GM23338 (cell line): ENCODE measurements around the gene PYDC2. TPM values are rescaled to one million over a fixed set of nuclear protein-coding genes. Genes with fewer than 3 reads are reported as not detected.
A peak's percentile ranks its signal among the peaks of the same experiment; 100 is the strongest.

ENCODE experiments used
- ATAC-seq: fragments of 200-7000 bp; cut with Tn5 transposase; 3 replicates; pipeline ENCODE4 v1.9.1; 2020
- DNase-seq: peaks from one replicate; pipeline ENCODE4 v3.0.0-alpha.2; 2015; ENCODE audit warnings: low spot score
- H2AFZ ChIP-seq: fragments of 200-600 bp; sonication (generic); 2 replicates; pipeline ENCODE4 v1.8.0; 2016; ENCODE audit warnings: antibody characterized with exemption, mild to moderate bottlenecking, moderate library complexity
- H3F3A ChIP-seq: fragments of 200-600 bp; sonication (generic); replicated peaks from 2 replicates; pipeline ENCODE4 v1.8.0; 2017; ENCODE audit warnings: antibody characterized with exemption, mixed run types, low read depth
- H3K27ac ChIP-seq: fragments of 200-600 bp; sonication (generic); 2 replicates; pipeline ENCODE4 v1.6.1; 2016; ENCODE audit warnings: low read depth
- H3K27me3 ChIP-seq: fragments of 200-600 bp; sonication (generic); 2 replicates; pipeline ENCODE4 v1.8.0; 2016; ENCODE audit warnings: mild to moderate bottlenecking, mixed run types, moderate library complexity; ENCODE audit not compliant: insufficient read depth
- H3K36me3 ChIP-seq: fragments of 200-600 bp; sonication (generic); 2 replicates; pipeline ENCODE4 v1.8.0; 2016; ENCODE audit warnings: mild to moderate bottlenecking; ENCODE audit not compliant: insufficient read depth
- H3K4me1 ChIP-seq: fragments of 200-600 bp; sonication (generic); 2 replicates; pipeline ENCODE4 v1.8.0; 2016; ENCODE audit warnings: mild to moderate bottlenecking, moderate library complexity; ENCODE audit not compliant: insufficient read depth
- H3K4me2 ChIP-seq: fragments of 200-600 bp; sonication (generic); 2 replicates; pipeline ENCODE4 v1.7.1; 2017; ENCODE audit warnings: mixed run types
- H3K4me3 ChIP-seq: fragments of 200-600 bp; sonication (generic); 2 replicates; pipeline ENCODE4 v1.6.1; 2016; ENCODE audit warnings: mixed run types
- H3K79me2 ChIP-seq: fragments of 200-600 bp; sonication (generic); replicated peaks from 2 replicates; pipeline ENCODE4 v1.8.0; 2017; ENCODE audit warnings: mild to moderate bottlenecking; ENCODE audit not compliant: insufficient read depth
- H3K9me2 ChIP-seq: fragments of 200-600 bp; sonication (generic); 2 replicates; pipeline ENCODE4 v1.8.0; 2017; ENCODE audit not compliant: insufficient read depth
- H4K20me1 ChIP-seq: fragments of 200-600 bp; sonication (generic); replicated peaks from 2 replicates; pipeline ENCODE4 v1.8.0; 2017; ENCODE audit warnings: mild to moderate bottlenecking; ENCODE audit not compliant: insufficient read depth
- H3K27ac Mint-ChIP-seq: 2 replicates; pipeline ENCODE4 v1.8.0; 2020; ENCODE audit warnings: inconsistent platforms, mild to moderate bottlenecking, moderate library complexity, mixed read lengths
- H3K27me3 Mint-ChIP-seq: 3 replicates; pipeline ENCODE4 v1.8.0; 2022; ENCODE audit warnings: low read depth, mild to moderate bottlenecking, moderate library complexity, mixed read lengths, inconsistent platforms; ENCODE audit not compliant: insufficient read depth, poor library complexity
- H3K36me3 Mint-ChIP-seq: 3 replicates; pipeline ENCODE4 v1.8.0; 2021; ENCODE audit warnings: low read depth, mild to moderate bottlenecking, inconsistent platforms, moderate library complexity, mixed read lengths
- H3K4me1 Mint-ChIP-seq: 3 replicates; pipeline ENCODE4 v1.8.0; 2020; ENCODE audit warnings: mild to moderate bottlenecking, inconsistent platforms, mixed read lengths
- H3K4me3 Mint-ChIP-seq: 3 replicates; pipeline ENCODE4 v1.8.0; 2021; ENCODE audit warnings: moderate library complexity, mild to moderate bottlenecking, inconsistent platforms, mixed read lengths
- H3K9me3 Mint-ChIP-seq: 3 replicates; pipeline ENCODE4 v1.8.0; 2020; ENCODE audit warnings: moderate library complexity, mild to moderate bottlenecking, inconsistent platforms, mixed read lengths
- CREB1 ChIP-seq: fragments of 250-450 bp; sonication (Bioruptor Pico); IDR thresholded peaks from 2 replicates; pipeline ENCODE4 v1.5.0; 2020; ENCODE audit warnings: low read depth, mild to moderate bottlenecking, moderate library complexity
- CTCF ChIP-seq, 2 experiments: fragments of 200-600 bp in 1 of 2; sonication (generic) in 1 of 2; conservative IDR thresholded peaks; 2 replicates each; pipeline versions ENCODE4 v1.5.1 to v1.6.1; 2016 to 2017; ENCODE audit warnings: antibody characterized with exemption in 2 of 2, low read depth in 2 of 2, mild to moderate bottlenecking in 2 of 2, moderate library complexity in 1 of 2
- ETS1 ChIP-seq: IDR thresholded peaks from 2 replicates; pipeline ENCODE4 v1.6.1; 2016; ENCODE audit warnings: antibody characterized with exemption
- EZH2 ChIP-seq: fragments of 200-600 bp; sonication (generic); IDR thresholded peaks from one replicate; pipeline ENCODE4 v1.8.0; 2017; ENCODE audit warnings: antibody characterized with exemption, mild to moderate bottlenecking, low read depth; ENCODE audit not compliant: unreplicated experiment
- EZH2phosphoT487 ChIP-seq: fragments of 200-600 bp; sonication (generic); IDR thresholded peaks from one replicate; pipeline ENCODE4 v1.8.1; 2018; ENCODE audit warnings: antibody characterized with exemption; ENCODE audit not compliant: unreplicated experiment
- JUNB ChIP-seq: IDR thresholded peaks from one replicate; pipeline ENCODE4 v1.6.1; 2016; ENCODE audit warnings: antibody characterized with exemption; ENCODE audit not compliant: unreplicated experiment
- NANOG ChIP-seq: IDR thresholded peaks from 2 replicates; pipeline ENCODE4 v1.6.1; 2016; ENCODE audit warnings: antibody characterized with exemption, borderline replicate concordance
- POLR2AphosphoS5 ChIP-seq: IDR thresholded peaks from 2 replicates; pipeline ENCODE4 v1.6.1; 2016; ENCODE audit warnings: antibody characterized with exemption, low read depth
- REST ChIP-seq: IDR thresholded peaks from one replicate; pipeline ENCODE4 v1.6.1; 2018; ENCODE audit warnings: antibody characterized with exemption; ENCODE audit not compliant: unreplicated experiment
- STAT1 ChIP-seq: IDR thresholded peaks from one replicate; pipeline ENCODE4 v1.6.1; 2016; ENCODE audit warnings: antibody characterized with exemption; ENCODE audit not compliant: unreplicated experiment
- ZNF114 ChIP-seq: fragments of 250-450 bp; sonication (Bioruptor Pico); IDR thresholded peaks from 2 replicates; pipeline ENCODE4 v1.5.0; 2020; ENCODE audit warnings: mild to moderate bottlenecking, moderate library complexity
- ZNF331 ChIP-seq: fragments of 250-450 bp; sonication (Bioruptor Pico); IDR thresholded peaks from 2 replicates; pipeline ENCODE4 v1.5.0; 2020; ENCODE audit warnings: low read depth, mild to moderate bottlenecking, moderate library complexity
- ZNF462 ChIP-seq: fragments of 250-450 bp; sonication (Bioruptor Pico); IDR thresholded peaks from 2 replicates; pipeline ENCODE4 v1.5.0; 2020; ENCODE audit warnings: mild to moderate bottlenecking, moderate library complexity
- polyA plus RNA-seq: library from polyadenylated mRNA; unstranded; fragments of >200 nt; fragmentation: Nextera tagmentation; extraction: Ambion mirVana; gene quantifications from 2 replicates; pipeline ENCODE4 v1.2.1, GENCODE V29; 2016
- total RNA-seq: library from RNA; depleted of rRNA; stranded (reverse); fragments of >200 nt; shearing (Covaris generic); gene quantifications from 2 replicates; pipeline ENCODE4 v1.2.3, GENCODE V29; 2014

PYDC2 gene
- total and polyA plus RNA-seq, 2 experiments from 2014 or later: not detected

GRCh38 chr3:191424881-191425280 lies 36.1 kb upstream of the PYDC2 start:
- H3K9me3 Mint-ChIP-seq: no peaks in the 10 kb centered on the region
- Histone ChIP-seq H3F3A (no peaks in the 10 kb centered on the region), H3K36me3 (no peaks in the 10 kb centered on the region), H2AFZ (peak overlapping the region; percentile 30; the same call in 1 of the 2 replicates), H3K4me3 (no peak overlapping the region), H3K79me2 (no peaks in the 10 kb centered on the region), H3K27me3 (no peaks in the 10 kb centered on the region), H3K9me2 (no peaks in the 10 kb centered on the region), H3K27ac (no peak overlapping the region), H3K4me2 (no peak overlapping the region), H4K20me1 (no peaks in the 10 kb centered on the region), H3K4me1 (no peaks in the 10 kb centered on the region)
- TF ChIP-seq ZNF114 (CRISPR knock-in tag): no peak
- no peak for TF ChIP-seq POLR2AphosphoS5
- no peak for TF ChIP-seq NANOG
- TF ChIP-seq JUNB: no peak
- TF ChIP-seq EZH2phosphoT487: no peak
- TF ChIP-seq STAT1: no peak
- no peak for TF ChIP-seq ETS1
- TF ChIP-seq REST: no peak
- TF ChIP-seq ZNF331 (CRISPR knock-in tag): no peak
- TF ChIP-seq EZH2: no peak
- TF ChIP-seq ZNF462 (CRISPR knock-in tag): no peak
- TF ChIP-seq CTCF (conservative IDR thresholded peaks at IDR 0.05; ENCODE audit: low read depth in 2 of 2): no peak
- no peak for TF ChIP-seq CREB1 (CRISPR knock-in tag)
- H3K27ac Mint-ChIP-seq: no peak overlapping the region
- H3K27me3 Mint-ChIP-seq: no peaks in the 10 kb centered on the region
- no peak for ATAC-seq
- no peak for DNase-seq
- H3K36me3 Mint-ChIP-seq: no peaks in the 10 kb centered on the region
- H3K4me3 Mint-ChIP-seq: no peak overlapping the region
- no peaks in the 10 kb centered on the region for H3K4me1 Mint-ChIP-seq
